HG03159 (cell line): ENCODE data around the gene ELFN1.

Experiments used
- ATAC-seq: cut with Tn5 transposase; IDR thresholded peaks from one replicate; pipeline ENCODE4 v1.9.1; 2021; ENCODE audit warnings: mild to moderate bottlenecking, moderate library complexity; ENCODE audit not compliant: unreplicated experiment

Gene ELFN1

DNA sequence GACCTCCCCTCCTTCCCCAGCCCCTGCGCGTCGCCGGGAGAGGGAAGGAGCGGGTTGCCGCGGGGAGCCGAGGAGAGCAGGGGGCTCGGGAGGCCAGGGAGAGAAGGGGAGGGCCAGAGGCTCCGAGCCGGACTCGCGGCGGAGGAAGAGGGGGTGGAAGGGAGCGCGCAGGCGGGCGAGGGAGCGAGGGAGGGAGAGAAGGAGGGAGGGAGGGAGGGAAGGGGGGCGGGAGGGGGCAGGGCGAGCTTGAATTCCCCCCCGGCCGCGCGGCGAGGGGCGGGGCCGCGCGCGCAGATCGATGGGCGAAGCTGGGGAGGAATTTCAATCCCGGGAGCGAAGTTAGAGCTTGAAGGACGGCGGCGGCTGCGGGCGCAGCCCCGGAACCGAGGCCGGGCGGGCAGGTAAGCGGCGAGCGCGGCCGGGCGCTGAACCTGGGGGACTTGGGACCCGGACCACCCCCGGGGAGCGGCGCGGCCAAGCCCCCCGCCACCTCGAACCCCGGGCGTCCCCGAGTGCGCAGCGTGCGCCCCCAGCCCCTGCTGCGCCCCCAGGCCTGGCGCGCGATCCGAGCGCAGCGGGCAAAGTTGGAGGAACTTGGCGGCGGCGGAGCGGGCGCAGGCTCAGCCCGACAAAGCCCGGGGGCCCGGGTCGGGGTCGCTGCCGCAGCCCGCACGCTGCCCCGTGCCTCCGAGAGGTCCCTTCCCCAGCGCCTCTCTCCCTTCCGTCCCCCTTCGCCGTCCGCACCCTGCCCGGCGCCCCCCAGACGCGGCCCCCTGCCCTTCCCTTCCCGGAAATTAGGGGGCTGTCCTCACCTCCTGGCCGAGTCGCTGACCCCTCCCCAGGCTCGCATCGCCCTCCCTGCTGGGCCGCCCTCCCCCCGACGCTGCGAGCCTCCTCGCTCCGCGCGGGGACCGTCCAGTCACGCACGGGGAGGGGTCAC lies at the start of gene ELFN1:
Gene ELFN1, plus strand, starts transcription at position 324 of the 940 bp plus-strand sequence. CDS start 74,320 bp downstream, outside the sequence.
- no peak for ATAC-seq

DNA sequence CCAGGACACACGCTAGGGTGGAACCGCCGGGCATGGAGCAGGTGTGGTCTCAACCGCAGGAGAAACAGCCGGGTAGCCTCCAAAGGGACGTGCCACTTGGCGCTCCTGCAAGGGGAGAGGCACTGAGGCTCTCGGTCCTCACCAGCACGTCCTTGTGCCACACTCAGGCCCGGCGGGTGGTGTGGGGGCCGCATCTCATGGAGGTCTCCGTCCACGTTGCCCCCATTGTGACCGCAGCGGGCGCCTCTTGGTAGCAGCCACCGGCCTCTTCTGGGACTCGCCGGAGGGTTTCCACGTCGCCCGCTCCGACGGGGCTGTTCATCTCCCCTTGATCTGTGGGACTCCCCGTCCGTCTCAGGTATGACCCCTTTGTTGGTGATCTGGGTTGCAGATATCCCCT lies 49.2 kb upstream of the ELFN1 start:
- ATAC-seq = no peak

DNA sequence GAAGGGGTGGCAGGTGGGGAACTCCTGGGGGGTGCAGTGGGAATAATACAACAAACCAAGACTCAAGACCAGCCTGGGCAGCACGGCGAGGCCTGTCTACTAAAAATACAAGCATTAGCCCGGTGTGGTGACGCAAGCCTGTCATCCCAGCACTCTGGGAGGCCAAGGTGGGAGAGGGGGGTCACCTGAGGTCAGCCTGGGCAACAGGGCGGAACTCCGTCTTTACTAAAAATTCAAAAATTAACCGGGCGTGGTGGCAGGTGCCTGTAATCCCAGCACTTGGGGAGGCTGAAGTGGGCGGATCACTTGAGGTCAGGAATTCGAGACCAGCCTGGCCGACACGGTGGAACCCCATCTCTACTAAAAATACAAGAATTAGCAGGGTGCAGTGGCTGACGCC lies 48.4 kb upstream of the ELFN1 start:
- no peak for ATAC-seq

DNA sequence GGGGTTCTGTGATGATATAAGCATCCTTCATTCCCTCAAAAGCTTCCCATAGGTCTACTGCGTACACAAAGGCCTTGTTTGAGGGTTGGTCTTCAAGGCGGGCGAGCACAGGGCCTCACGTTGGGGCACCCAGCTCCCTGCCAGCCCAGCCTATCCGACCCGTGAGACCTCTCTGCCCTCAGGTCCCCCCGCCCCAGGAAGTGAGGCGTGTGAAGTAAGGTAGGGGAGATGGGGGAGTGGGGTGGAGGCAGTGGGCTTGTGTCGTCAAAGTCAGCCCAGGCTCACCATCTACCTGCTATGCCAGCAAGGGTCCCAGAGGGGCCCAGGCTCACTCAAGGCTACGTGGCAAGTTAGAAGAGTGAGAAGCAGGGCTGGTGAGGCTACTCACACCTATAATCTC lies 47.6 kb upstream of the ELFN1 start:
- no peak for ATAC-seq

DNA sequence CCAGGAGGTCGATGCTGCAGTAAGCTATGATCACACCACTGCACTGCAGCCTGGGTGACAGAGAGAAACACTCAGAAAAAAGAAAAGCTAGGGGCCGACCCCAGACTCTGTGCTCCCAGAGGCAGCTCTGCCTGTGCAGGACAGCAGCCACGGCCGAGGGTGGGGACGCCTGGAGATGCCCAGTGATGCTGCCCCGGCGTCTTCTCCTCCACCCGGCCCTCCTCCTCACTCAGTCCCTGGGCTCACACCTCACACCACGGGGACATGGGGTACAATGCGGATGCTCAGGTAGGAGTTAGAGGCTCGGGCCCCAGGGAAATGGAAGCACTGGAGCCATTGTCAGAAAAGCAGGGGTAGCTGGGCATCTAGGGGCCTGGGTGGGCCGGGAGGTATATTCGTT lies 46.3 kb upstream of the ELFN1 start:
- ATAC-seq = no peak

DNA sequence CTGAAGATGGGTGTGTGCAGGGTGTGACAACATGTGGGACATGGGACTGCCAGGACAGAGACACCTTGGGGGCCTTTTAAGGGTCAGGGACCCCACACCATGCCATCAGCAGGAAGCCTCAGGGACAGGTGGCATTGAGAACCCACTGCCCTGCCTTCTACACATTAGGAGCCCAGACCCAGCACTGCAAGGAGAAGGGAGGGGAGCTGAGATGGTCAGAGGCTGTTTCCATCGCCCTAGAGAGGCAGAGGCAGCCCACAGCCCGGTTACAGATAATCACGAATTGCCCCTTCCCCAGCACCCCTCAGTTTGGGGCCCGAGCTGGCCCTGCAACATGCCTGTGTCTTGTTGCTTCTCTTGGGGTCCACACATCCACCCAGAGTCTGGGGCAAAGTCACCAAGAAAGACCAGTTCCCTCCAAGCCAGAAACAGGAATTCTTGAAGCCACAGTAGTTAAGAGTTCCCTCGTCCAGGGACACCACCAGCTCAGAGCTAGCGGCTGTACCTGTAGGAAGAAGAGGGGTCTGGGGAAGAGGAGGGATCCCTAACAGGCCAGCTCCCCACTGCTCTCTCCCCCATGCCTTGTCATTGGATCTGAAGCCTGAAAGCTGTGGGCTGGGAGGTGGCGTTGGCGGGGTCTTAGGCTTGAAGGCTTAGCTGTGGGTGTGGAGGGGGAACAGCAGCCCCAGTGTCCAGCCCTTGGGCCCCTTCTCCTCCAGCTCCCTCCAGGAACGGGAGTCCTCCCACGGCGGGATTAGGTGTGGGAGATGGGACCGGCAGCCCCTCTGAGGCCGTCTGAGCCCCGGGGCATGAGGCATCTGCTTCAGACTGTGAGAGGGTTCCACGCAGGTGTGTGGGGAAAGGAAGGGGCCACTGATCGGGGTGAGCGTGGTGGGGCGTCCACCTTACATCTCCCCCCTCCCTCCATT lies 44.8 kb upstream of the ELFN1 start:
- no peak for ATAC-seq

DNA sequence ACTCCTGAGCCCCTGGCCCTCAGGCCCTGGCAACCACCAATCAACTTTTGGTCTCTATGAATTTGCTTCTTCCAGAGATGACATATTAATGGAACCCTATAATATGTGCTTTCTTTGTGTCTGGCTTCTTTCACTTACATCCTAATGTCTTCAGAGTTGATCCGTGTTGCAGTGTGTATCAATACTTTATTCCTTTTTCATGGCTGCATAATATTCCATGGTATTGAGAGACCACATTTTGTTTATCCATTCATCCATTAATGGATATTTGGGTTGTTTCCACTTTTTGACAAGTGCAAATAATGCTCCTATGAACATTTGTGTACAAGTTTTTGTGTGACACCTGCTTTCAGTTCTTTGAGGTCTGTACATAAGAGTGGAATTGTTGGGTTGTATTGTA lies 43.3 kb upstream of the ELFN1 start:
- ATAC-seq = no peak

DNA sequence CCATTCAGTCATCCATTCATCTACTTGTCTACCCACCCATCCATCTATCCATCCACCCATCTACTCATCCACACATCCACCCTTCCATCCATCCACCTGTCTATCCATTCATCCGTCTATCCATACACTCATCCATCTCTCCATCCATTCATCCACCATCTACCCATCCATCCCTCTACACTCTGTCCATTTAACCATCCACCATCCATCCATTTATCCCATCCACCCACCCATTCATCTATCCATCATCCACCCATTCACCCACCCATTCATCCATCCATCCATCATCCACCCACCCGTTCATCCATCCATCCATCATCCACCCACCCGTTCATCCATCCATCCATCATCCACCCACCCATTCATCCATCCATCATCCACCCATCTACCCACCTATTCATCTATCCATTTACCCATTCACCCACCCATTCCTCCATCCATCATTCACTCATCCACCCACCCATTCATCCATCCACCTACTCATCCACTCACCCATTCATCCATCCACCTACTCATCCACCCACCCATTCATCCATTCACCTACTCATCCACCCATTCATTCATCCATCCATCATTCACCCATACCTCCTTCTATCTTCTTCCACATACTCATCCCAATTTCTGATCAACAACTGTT lies 39.3 kb upstream of the ELFN1 start:
- no peak for ATAC-seq

DNA sequence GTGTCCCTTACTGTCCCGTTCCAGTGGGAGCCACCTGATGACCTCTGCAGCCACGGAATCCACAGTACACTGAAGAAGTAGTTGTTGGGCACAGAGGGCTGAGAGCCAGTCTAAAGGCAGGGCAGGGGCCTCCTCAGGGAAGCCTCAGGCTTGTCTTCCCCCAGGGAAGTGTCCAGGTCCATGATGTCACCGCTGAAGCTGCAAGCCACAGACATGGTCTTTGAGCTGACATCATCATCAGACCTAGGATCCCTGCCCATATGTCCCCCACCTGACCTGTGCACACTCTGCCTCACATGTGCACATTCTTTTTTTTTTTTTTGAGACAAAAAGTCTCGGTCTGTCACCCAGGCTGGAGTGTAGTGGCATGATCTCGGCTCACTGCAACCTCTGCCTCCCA lies 38.4 kb upstream of the ELFN1 start:
- no peak for ATAC-seq

DNA sequence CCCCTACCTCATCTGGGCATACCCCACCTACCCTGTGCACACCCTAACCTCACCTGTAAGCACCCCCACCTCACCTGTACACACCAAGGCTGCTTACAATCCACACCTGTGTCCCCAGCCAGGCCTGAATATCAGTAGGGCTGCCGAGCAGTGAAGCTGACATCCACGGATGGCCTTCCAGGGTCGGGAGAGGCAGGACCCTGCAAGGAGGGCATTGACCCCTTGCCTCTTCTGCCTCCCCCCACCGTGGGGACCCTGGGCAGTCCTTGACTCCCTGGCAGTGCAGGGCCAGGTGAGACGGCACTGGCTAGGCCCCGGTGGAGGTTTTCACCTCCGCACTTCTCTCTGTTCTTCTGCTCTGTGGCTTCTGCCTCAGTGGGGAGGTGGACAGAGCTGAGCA lies 37.6 kb upstream of the ELFN1 start:
- no peak for ATAC-seq

DNA sequence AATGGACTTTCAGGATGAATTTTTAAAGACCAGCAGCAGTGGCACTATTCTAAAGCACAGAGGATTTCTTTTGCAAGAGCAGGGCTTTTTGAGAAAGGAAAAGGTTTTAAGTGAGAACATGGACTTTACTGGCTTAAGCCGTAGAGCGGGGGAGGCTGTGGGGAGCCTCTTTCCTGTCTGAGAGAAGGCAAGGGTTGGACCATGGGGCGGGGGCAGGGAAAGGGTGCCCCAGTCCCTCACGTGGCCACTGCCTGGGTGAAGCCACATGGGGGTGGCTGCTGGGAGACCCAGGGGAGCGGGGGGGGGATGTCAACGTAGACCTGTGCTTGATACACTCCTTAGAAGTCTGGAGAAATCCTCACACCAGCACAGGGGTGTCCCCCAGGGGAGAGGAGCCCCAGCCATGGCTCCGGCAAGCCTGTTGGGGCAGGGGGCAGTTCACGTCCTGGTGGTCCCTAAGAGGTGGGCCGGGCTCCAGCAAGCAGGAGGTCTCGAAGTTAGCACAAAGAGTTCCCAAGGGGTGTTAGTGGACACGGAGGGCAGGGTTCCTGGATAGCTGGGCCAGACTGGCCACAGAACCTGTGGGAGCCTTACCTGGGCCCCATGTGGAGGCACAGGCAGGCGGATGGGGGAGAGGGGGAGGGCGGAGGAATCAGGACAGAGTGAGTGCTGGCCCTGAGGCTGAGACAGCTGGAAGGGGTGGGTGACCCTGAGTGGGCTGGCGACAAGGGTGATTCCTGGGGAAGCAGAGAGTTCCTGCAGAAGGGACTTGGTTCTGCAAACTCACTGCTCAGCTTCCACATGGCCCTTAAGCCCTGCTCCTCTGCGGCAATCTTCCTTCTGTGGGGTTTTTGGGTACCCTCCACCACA lies 36.9 kb upstream of the ELFN1 start:
- no peak for ATAC-seq

DNA sequence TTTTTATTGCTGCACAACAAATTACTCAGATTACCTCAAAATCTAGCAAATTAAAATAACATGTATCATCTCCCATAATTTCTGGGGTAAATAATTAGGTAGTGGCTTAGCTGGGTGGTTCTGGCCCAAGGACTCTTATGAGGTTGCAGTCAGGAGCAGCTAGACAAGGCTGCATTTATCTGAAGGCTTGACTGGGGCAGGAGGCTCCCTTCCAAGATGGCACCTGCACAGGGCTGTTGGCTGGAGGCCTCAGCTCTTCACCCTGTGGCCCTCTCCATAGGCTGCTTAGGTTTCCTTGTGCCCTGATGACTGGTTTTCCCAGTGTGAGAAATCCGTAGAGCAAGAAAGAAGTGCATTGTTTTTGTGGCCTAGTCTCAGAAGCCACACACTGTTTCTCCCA lies 34.7 kb upstream of the ELFN1 start:
- ATAC-seq = no peak

DNA sequence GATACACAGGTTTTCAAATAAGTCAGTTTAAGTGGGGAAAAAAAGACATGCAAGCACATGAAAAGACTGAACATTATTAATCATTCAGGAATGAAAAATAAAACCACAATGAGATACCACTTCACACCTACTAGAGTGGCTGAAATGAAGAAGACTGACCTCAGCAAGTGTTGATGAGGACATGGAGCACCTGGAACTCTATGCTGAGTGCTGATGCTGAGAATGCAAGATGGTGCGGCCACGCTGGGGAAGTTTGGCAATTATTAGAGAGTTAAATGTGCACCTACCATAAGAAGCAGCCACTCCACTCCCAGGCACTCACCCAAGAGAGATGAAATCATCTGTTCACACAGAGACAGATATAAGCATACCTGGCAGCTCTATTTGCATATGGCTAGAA lies 32.9 kb upstream of the ELFN1 start:
- ATAC-seq = no peak

DNA sequence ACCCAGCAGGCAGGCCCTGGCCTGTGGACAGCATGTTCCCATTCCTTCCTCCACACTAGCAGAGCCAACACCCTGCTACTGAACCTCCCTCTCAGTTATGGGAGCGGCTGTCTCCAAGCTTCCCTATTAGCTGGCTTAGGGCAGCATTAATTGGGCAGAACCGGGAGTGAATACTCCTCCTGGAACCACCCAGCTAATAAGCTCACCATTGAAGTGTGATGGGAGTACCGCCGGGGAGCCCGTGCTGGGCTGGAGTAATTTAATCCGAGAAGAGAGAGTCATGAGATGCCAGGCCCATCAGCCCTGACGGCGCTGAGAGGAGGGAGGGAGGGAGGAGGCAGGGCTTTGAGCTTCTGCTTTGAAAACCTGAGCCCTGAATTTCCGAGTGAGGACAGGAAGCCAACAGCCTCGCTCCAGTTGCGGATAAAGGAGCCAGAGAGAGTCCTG lies 31.8 kb upstream of the ELFN1 start:
- no peak for ATAC-seq

DNA sequence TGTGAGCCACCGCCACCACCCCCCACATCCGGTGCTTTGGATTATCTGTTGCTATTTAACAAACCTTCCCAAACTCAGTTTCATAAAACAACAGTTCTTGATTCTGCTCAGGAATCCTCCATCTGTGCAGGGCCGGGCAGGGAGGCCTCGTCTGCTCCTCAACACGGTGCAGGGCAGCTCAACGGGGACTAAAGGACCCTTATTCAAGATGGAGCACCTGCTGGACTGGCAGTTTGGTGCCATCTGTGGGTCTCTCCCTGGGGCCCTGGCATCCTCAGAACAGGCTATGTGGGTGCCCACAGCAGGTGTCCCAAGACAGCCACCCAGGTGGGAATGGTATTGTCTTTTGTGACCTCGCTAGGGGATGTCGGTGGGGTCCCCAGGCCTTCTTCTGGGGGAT lies 31.0 kb upstream of the ELFN1 start:
- no peak for ATAC-seq

DNA sequence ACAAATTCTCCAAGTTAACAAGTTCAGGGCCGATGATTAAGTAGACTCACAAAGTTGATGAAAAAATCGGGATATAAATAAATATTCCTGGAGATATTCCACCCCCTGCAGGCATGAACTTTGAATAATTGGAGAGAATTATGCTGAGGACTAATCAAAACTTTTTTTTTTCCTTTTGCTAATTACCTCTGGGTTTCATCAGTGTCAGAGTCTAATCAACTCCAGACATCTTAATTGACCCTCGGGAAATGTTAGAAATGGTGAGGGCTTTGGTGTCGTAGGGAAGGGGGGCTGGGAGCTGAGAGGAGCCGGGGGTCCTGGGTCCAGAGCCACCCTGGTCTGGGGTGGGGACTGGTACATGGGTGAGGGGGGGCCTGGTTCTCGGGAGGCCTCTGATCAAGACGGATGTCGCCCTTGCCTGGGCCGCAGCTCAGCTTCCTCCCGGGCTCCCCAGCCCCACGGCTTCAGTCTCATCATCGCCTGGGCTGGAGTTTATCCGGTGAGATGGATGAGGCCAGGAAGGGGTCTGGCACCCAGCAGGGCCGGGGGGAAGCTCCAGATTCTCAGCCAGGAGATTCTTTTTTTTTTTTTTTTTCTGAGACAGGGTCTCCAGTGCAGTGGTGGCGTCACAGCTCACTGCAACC lies 30.4 kb upstream of the ELFN1 start:
- ATAC-seq = no peak

DNA sequence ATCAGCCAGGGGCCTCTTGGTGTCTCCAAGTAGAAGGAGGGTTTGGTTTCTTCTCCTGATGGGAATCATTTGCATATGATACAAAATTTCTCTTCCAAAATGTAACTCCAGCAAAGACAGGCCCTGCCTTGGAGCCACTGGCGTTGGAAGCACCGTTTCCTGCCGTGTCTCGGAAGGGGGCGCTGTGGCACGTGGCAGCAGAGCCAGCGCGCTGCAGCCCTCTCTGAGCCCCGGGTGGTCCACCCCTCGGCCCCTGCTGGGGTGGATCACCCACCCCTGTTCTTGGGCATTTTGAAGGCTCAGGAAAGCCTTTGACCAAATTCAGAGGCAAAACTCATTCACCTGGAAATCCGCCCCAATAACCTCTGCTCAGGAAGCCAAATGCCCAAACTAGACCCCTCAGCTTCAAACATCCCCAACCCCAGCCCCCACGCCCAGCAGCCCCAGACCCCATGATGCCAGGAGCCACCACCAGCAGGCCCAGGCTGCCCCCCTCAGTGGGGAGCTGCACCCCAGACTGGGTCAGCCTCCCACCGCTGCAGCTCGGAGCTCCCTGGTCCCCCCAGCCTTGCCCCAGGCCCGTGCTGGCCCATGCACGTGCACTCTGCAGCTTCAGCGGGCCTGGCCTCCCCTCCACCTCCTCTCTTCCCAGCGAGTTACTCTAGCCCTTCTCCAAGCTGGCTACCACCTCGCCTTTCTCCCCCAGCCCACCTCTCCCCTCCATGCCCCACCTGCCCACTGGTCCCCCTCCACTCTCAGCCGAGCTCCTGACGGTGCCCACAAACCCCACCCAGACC lies 29.5 kb upstream of the ELFN1 start:
- ATAC-seq = no peak

DNA sequence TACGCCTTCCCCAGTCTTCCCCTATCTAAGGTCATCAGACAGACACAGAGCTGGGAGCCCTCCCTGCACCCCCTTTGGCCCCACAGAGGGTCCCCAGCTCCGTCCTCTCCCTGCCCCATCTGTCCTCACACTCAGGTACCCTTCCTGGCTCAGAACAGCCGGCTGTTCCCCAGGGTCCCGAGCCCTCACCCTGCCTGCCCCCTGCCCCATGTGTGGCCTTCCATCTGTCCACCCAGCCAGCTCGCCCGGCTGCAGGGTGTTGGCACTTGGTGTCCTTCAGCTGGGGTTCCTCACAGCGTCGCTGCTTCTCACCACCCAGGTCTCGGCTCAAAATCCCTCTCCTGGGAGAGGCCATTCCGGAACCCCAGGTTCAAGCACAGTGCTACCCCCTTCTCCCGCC lies 28.9 kb upstream of the ELFN1 start:
- no peak for ATAC-seq

DNA sequence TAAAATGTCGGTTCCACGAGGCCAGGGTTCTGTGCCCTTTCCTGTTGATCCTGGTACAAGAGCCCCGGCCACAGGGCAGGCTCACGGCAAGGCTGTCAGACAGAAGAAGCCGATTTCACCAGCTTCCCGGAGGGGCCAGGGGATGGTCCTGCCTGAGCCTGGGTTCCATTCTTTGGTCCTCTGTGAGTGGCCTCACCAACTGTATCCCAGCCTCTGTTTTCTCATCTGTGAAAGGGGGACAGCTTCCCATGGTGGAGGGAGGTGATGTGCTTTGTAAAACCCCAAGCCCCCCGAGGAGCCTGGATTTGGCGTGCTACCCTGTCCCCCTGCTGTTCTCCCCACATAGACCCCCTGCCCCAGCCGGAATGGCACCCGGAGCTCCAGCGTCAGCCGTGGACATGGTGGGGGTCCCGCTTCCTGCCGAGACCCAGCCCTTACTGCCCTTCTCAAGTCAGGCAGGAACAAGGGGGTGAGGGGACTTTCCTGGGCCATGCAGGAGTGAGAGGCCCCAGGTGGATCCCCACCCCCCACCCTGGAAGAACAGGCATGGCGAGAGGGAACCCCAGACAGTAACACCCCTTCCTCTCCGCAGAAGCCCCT lies 28.3 kb upstream of the ELFN1 start:
- ATAC-seq = no peak
